Measurements from ENCODE around the gene EPHB1. TPM values are rescaled to one million over a fixed set of nuclear protein-coding genes. Genes with fewer than 3 reads are reported as not detected.

EPHB1 gene
- total and polyA plus RNA-seq, 2 donors (not counting 3 experiments of a cell fraction or from before 2014, with no cell fraction given), result 1.3 to 5.2 TPM

DNA sequence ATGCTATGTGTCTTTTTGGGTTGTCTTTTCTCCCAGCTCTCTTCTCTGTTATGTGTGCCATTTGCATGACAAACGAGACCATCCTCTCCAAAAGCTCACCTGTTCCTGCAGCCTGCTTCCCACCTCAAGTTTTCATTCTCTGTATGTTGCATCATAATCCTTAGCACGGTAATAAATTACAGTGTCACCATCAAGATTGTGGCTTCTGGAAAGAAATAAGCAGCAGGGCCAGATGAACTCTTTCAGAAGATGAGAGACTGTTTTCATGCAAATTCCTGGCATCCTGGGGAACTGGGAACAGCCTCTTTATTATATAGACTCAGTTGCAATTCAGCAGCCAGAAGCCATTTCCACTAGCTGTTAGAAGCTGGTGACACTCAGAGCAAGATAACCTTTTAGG lies 436.7 kb downstream of the EPHB1 start:
- TF ChIP-seq, protein P1, sequence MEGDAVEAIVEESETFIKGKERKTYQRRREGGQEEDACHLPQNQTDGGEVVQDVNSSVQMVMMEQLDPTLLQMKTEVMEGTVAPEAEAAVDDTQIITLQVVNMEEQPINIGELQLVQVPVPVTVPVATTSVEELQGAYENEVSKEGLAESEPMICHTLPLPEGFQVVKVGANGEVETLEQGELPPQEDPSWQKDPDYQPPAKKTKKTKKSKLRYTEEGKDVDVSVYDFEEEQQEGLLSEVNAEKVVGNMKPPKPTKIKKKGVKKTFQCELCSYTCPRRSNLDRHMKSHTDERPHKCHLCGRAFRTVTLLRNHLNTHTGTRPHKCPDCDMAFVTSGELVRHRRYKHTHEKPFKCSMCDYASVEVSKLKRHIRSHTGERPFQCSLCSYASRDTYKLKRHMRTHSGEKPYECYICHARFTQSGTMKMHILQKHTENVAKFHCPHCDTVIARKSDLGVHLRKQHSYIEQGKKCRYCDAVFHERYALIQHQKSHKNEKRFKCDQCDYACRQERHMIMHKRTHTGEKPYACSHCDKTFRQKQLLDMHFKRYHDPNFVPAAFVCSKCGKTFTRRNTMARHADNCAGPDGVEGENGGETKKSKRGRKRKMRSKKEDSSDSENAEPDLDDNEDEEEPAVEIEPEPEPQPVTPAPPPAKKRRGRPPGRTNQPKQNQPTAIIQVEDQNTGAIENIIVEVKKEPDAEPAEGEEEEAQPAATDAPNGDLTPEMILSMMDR (IDR thresholded peaks at IDR 0.05; ENCODE audit: extremely low read depth in 1 of 2, insufficient read depth in 1 of 2, low read depth in 1 of 2, low read length in 2 of 2), result no peak
- TF ChIP-seq FOS (IDR thresholded peaks at IDR 0.05; ENCODE audit: borderline replicate concordance, insufficient read depth, low read length), result no peak
- TF ChIP-seq POLR2AphosphoS5 (IDR thresholded peaks at IDR 0.05; ENCODE audit: insufficient read depth, low read depth, low read length), result no peak
- TF ChIP-seq GATA2 (IDR thresholded peaks at IDR 0.05; ENCODE audit: insufficient read depth, insufficient read length, low read depth, low read length), result no peak
- no peak for TF ChIP-seq JUN (IDR thresholded peaks at IDR 0.05; ENCODE audit: borderline replicate concordance, insufficient read depth, insufficient read length, low read depth)
- no peak for TF ChIP-seq MYC (IDR thresholded peaks at IDR 0.05; ENCODE audit: low read depth, low read length)
- TF ChIP-seq, protein P2, sequence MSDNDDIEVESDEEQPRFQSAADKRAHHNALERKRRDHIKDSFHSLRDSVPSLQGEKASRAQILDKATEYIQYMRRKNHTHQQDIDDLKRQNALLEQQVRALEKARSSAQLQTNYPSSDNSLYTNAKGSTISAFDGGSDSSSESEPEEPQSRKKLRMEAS (IDR thresholded peaks at IDR 0.05; ENCODE audit: insufficient read depth, insufficient read length), result no peak
- TF ChIP-seq EZH2 (IDR thresholded peaks at IDR 0.05; ENCODE audit: borderline replicate concordance, low read depth, low read length, severe bottlenecking), result no peak
- no peak for TF ChIP-seq POLR2A (IDR thresholded peaks at IDR 0.05; ENCODE audit: low read depth, low read length)
- no peaks in the 10 kb centered on the region for H3K4me1 ChIP-seq (ENCODE audit: control insufficient read depth, extremely low read depth, insufficient read depth, low read length)
- H3K27me3 ChIP-seq (ENCODE audit: control insufficient read depth in 2 of 2, insufficient read depth in 2 of 2, low read length in 2 of 2), result no peaks in the 10 kb centered on the region
- no peak for DNase-seq (ENCODE audit: low read depth, low spot score)
- no peaks in the 10 kb centered on the region for H4K20me1 ChIP-seq (replicated peaks; ENCODE audit: control insufficient read depth, extremely low read depth, insufficient read depth, low read length)
- CTCF ChIA-PET, result no interaction called here
- no peak for FAIRE-seq
- H3K27ac ChIP-seq (ENCODE audit: insufficient read depth, low read depth, low read length), result no peak overlapping the region
- dilution Hi-C loops (cut with MboI; ENCODE audit: extremely low pct_ligation_motif_present, low sequenced_read_pairs) (no loop called here), intact Hi-C loops (cut with micrococcal nuclease) (no loop called here)
- H3K79me2 ChIP-seq (ENCODE audit: control insufficient read depth, insufficient read depth, low read length), result no peaks in the 10 kb centered on the region
- H2AFZ ChIP-seq (ENCODE audit: low read depth, low read length), result no peak overlapping the region
- no peak overlapping the region for H3K9ac ChIP-seq (replicated peaks; ENCODE audit: extremely low read depth, insufficient read depth, low read length)
- H3K36me3 ChIP-seq (ENCODE audit: control insufficient read depth in 2 of 2, extremely low read depth in 1 of 2, insufficient read depth in 2 of 2, low read length in 2 of 2), result no peaks in the 10 kb centered on the region
- H3K9me1 ChIP-seq (replicated peaks; ENCODE audit: control insufficient read depth, extremely low read depth, insufficient read depth, low read length), result no peaks in the 10 kb centered on the region
- POLR2A ChIA-PET, result no interaction called here
- no peak overlapping the region for H3K4me2 ChIP-seq (ENCODE audit: insufficient read depth, low read length)
- no peaks in the 10 kb centered on the region for H3K9me3 ChIP-seq (replicated peaks; ENCODE audit: control insufficient read depth, insufficient read depth, low read length)
- BruUV-seq (replicated peaks), result no TSS peak
- H3K4me3 ChIP-seq (replicated peaks in 1 of 3; ENCODE audit: insufficient read depth in 1 of 3, low read depth in 1 of 3, low read length in 3 of 3), result no peak overlapping the region
